SK-N-SH (cell line): ENCODE results near the gene RGS6.
"Not testable (repeated sequence)": the region's sequence is repeated elsewhere in the genome, so short reads cannot be mapped to it uniquely, and the experiment has no call there.

Experiments
- FOXJ3 ChIP-seq: sonication (generic); formaldehyde crosslinking; IDR thresholded peaks from 2 replicates; pipeline ENCODE4 v1.5.1; 2020; ENCODE audit warnings: mild to moderate bottlenecking, missing genetic modification reagents
- NFIC ChIP-seq: IDR thresholded peaks from 2 replicates; pipeline ENCODE4 v1.4.0; 2012; ENCODE audit warnings: borderline replicate concordance
- POLR2AphosphoS5 ChIP-seq: IDR thresholded peaks from 2 replicates; pipeline ENCODE4 v1.6.1; 2012; ENCODE audit warnings: low read depth, low read length
- REST ChIP-seq: IDR thresholded peaks from 2 replicates; pipeline ENCODE4 v1.6.1; 2012; ENCODE audit warnings: mild to moderate bottlenecking, low read depth, low read length, moderate library complexity
- RXRA ChIP-seq: IDR thresholded peaks from 2 replicates; pipeline ENCODE4 v1.4.0; 2012; ENCODE audit warnings: low read depth, mild to moderate bottlenecking, borderline replicate concordance
- TAF1 ChIP-seq: IDR thresholded peaks from 2 replicates; pipeline ENCODE4 v1.6.1; 2012; ENCODE audit warnings: low read depth, mild to moderate bottlenecking, low read length, moderate library complexity, borderline replicate concordance
- TEAD4 ChIP-seq: IDR thresholded peaks from 2 replicates; pipeline ENCODE4 v1.4.0; 2012; ENCODE audit warnings: mild to moderate bottlenecking, borderline replicate concordance; ENCODE audit not compliant: insufficient read depth
- ZBTB33 ChIP-seq: IDR thresholded peaks from 2 replicates; pipeline ENCODE4 v1.4.0; 2012; ENCODE audit warnings: low read depth, borderline replicate concordance
- TF ChIP-seq, protein P1 (sequence below): fragments of 200-600 bp; sonication (generic); IDR thresholded peaks from 2 replicates; pipeline ENCODE4 v1.6.1; 2017; ENCODE audit warnings: antibody characterized with exemption, mild to moderate bottlenecking, moderate library complexity

DNA sequence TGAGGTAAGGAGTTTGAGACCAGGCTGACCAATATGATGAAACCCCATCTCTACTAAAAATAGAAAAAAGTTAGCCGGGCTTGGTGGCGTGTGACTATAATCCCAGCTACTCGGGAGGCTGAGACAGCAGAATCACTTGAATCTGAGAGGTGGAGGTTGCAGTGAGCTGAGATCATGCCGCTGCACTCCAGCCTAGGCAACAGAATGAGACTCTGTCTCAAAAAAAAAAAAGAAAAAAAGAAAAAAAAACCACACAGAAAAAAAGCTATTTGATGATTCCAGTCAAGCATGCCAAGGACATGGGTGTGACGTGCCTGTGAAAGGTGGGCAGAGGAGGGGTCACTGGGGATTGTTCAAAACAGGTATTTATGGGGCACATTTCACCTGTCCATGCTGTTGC is 545.3 kb downstream of the RGS6 start:
- TF ChIP-seq, protein P1, sequence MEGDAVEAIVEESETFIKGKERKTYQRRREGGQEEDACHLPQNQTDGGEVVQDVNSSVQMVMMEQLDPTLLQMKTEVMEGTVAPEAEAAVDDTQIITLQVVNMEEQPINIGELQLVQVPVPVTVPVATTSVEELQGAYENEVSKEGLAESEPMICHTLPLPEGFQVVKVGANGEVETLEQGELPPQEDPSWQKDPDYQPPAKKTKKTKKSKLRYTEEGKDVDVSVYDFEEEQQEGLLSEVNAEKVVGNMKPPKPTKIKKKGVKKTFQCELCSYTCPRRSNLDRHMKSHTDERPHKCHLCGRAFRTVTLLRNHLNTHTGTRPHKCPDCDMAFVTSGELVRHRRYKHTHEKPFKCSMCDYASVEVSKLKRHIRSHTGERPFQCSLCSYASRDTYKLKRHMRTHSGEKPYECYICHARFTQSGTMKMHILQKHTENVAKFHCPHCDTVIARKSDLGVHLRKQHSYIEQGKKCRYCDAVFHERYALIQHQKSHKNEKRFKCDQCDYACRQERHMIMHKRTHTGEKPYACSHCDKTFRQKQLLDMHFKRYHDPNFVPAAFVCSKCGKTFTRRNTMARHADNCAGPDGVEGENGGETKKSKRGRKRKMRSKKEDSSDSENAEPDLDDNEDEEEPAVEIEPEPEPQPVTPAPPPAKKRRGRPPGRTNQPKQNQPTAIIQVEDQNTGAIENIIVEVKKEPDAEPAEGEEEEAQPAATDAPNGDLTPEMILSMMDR: not testable (repeated sequence)
- not testable (repeated sequence) for TF ChIP-seq TEAD4; TAF1; POLR2AphosphoS5; RXRA; REST; FOXJ3 (CRISPR knock-in tag); NFIC; ZBTB33
